ENCODE results near the gene SPINK8. TPM values are rescaled to one million over a fixed set of nuclear protein-coding genes. Genes with fewer than 3 reads are reported as not detected.

The SPINK8 gene
- total and polyA plus RNA-seq, 2 donors (not counting 3 experiments of a cell fraction or from before 2014, with no cell fraction given) = not detected

DNA sequence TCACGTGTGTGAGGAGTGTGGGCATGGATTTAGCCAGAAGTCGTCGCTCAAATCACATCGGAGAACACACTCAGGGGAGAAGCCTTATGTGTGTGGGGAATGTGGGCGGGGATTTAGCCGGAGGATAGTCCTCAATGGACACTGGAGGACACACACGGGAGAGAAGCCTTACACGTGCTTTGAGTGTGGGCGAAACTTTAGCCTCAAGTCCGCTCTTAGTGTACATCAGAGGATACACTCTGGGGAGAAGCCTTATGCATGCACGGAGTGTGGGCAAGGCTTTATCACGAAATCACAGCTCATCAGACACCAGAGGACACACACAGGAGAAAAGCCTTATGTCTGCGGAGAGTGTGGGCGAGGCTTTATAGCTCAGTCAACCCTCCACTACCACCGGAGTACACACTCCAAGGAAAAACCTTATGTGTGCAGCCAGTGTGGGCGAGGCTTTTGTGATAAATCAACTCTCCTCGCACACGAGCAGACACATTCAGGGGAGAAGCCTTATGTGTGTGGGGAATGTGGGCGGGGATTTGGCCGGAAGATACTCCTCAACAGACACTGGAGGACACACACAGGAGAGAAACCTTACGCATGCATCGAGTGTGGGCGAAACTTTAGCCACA lies 64.4 kb downstream of the SPINK8 start:
- Histone ChIP-seq H4K20me1 (replicated peaks; ENCODE audit: control insufficient read depth, extremely low read depth, insufficient read depth, low read length) (no peaks in the 10 kb centered on the region), H3K9me3 (replicated peaks; ENCODE audit: control insufficient read depth, insufficient read depth, low read length) (no peaks in the 10 kb centered on the region), H3K27ac (ENCODE audit: insufficient read depth, low read depth, low read length) (no peak overlapping the region), H3K9ac (replicated peaks; ENCODE audit: extremely low read depth, insufficient read depth, low read length) (no peak overlapping the region), H3K36me3 (ENCODE audit: control insufficient read depth in 2 of 2, extremely low read depth in 1 of 2, insufficient read depth in 2 of 2, low read length in 2 of 2) (peaks cover 0 to 4% of the 10 kb centered on the region in 2 experiments), H3K79me2 (ENCODE audit: control insufficient read depth, insufficient read depth, low read length) (no peaks in the 10 kb centered on the region), H3K4me1 (ENCODE audit: control insufficient read depth, extremely low read depth, insufficient read depth, low read length) (peaks cover 9% of the 10 kb centered on the region), H3K4me3 (replicated peaks in 1 of 3; ENCODE audit: insufficient read depth in 1 of 3, low read depth in 1 of 3, low read length in 3 of 3) (no peak overlapping the region), H3K4me2 (ENCODE audit: insufficient read depth, low read length) (no peak overlapping the region), H2AFZ (ENCODE audit: low read depth, low read length) (no peak overlapping the region), H3K27me3 (ENCODE audit: control insufficient read depth in 2 of 2, insufficient read depth in 2 of 2, low read length in 2 of 2) (no peaks in the 10 kb centered on the region), H3K9me1 (replicated peaks; ENCODE audit: control insufficient read depth, extremely low read depth, insufficient read depth, low read length) (no peaks in the 10 kb centered on the region)
- intact Hi-C loops (cut with micrococcal nuclease) = no loop called here
- BruUV-seq (replicated peaks) = no TSS peak
- TF ChIP-seq POLR2AphosphoS5 (IDR thresholded peaks at IDR 0.05; ENCODE audit: insufficient read depth, low read depth, low read length) = no peak
- TF ChIP-seq, protein P1, sequence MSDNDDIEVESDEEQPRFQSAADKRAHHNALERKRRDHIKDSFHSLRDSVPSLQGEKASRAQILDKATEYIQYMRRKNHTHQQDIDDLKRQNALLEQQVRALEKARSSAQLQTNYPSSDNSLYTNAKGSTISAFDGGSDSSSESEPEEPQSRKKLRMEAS (IDR thresholded peaks at IDR 0.05; ENCODE audit: insufficient read depth, insufficient read length) = no peak
- TF ChIP-seq MYC (IDR thresholded peaks at IDR 0.05; ENCODE audit: low read depth, low read length) = no peak
- TF ChIP-seq CTCF (IDR thresholded peaks at IDR 0.05; ENCODE audit: extremely low read depth in 1 of 2, insufficient read depth in 1 of 2, low read depth in 1 of 2, low read length in 2 of 2) = no peak
- TF ChIP-seq FOS (IDR thresholded peaks at IDR 0.05; ENCODE audit: borderline replicate concordance, insufficient read depth, low read length) = no peak
- TF ChIP-seq JUN (IDR thresholded peaks at IDR 0.05; ENCODE audit: borderline replicate concordance, insufficient read depth, insufficient read length, low read depth) = no peak
- TF ChIP-seq POLR2A (IDR thresholded peaks at IDR 0.05; ENCODE audit: low read depth, low read length) = no peak
- no peak for TF ChIP-seq EZH2 (IDR thresholded peaks at IDR 0.05; ENCODE audit: borderline replicate concordance, low read depth, low read length, severe bottlenecking)
- no peak for TF ChIP-seq GATA2 (IDR thresholded peaks at IDR 0.05; ENCODE audit: insufficient read depth, insufficient read length, low read depth, low read length)
- POLR2A ChIA-PET = interaction anchor here (0.6 kb wide), 1 partner anchor 16 kb away, joined by 3 read pairs; no protein-coding TSS in a partner anchor
- CTCF ChIA-PET = interaction anchor here (1.3 to 24.1 kb wide), 3 partner anchors 74 to 164 kb away, joined by 4 to 723 read pairs (median 7); partner anchors contain the start of gene PLXNB1
- no peak for DNase-seq (ENCODE audit: low read depth, low spot score)
- dilution Hi-C loops (cut with MboI; ENCODE audit: extremely low pct_ligation_motif_present, low sequenced_read_pairs) = no loop called here
- no peak for FAIRE-seq

Data from endothelial cell of umbilical vein (primary cell).